ENCODE data around the gene KCNQ5.

Gene KCNQ5

DNA sequence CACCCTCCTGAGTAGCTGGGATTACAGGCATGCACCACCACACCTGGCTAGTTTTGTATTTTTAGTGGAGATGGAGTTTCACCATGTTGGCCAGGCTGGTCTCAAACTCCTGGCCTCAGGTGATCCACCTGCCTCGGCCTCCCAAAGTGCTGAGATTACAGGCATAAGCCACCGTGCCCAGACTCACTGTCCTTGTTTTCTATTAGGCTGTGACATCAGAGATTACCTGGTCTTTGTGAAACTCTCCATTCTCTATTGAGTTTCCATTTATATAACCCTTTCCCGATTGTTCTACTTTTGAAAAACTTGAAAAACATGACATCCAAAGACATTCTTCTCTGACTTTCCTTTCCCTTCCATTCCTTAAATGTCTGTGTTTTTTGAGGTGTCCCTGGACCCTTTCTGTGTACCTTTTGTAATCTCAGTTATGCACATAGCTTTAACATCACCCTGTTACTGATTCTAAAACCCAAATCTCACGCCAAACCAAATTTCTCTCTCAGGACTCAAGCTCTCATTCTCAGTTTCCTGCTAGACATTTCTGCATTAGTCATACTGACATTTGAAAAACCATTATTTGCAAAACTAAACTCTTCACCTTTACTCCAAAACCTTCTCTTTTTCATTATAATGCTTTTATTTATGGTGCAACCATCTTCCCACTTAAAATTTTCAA, 466.4 kb downstream of the KCNQ5 start:
- Histone ChIP-seq H3K9me3 (ENCODE audit: insufficient read depth, low read depth, low read length) (no peaks in the 10 kb centered on the region), H3K4me3 (ENCODE audit: low read length) (no peak overlapping the region), H3K36me3 (ENCODE audit: insufficient read depth, low read depth, low read length) (no peaks in the 10 kb centered on the region), H3K27ac (ENCODE audit: low read length) (no peak overlapping the region), H3K4me1 (ENCODE audit: insufficient read depth, low read length) (peaks cover 9% of the 10 kb centered on the region; the same call in 1 of the 2 replicates), H3K9ac (ENCODE audit: low read depth, low read length) (no peak overlapping the region), H3K27me3 (ENCODE audit: insufficient read depth, low read length) (no peaks in the 10 kb centered on the region)

DNA sequence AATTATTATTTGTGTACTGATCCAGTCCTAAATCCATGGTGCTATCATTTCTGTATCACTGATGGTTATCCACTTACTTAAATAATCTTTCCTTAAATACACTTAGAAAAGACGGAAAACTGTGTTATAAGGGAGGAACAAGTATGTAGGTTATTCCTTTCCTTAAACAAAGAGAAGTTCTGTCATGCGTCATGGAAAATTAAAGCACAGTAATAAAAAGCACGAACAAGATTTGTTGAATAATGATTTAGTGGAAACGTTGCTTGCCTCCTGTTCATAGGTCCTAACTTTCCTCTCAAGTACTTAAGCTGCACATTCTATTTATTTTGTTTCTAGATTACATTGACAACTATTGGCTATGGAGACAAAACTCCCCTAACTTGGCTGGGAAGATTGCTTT, 483.1 kb downstream of the KCNQ5 start:
- no peaks in the 10 kb centered on the region for H3K4me1 ChIP-seq (ENCODE audit: insufficient read depth, low read length)
- no peak overlapping the region for H3K4me3 ChIP-seq (ENCODE audit: low read length)
- no peaks in the 10 kb centered on the region for H3K27me3 ChIP-seq (ENCODE audit: insufficient read depth, low read length)
- no peaks in the 10 kb centered on the region for H3K36me3 ChIP-seq (ENCODE audit: insufficient read depth, low read depth, low read length)
- no peaks in the 10 kb centered on the region for H3K9me3 ChIP-seq (ENCODE audit: insufficient read depth, low read depth, low read length)
- H3K9ac ChIP-seq (ENCODE audit: low read depth, low read length) = no peak overlapping the region
- H3K27ac ChIP-seq (ENCODE audit: low read length) = no peak overlapping the region

DNA sequence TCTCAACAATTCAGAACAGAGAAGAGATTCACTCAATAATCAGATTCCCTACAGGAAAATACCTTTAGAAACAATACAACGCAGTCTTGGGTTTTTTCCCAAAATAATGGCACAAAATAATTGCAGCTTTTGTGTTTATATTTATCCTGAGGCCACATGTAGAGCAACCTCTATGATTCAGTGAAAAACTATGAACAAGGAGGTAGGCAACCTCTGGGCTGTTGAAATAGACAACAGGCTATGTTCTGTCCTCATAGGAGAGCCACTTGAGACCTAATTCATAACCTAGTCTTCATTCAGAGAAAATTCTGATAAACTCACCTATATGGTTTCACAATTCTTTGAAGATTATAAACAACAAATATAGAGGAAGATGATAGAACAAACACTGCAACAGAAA, 485.2 kb downstream of the KCNQ5 start:
- Histone ChIP-seq H3K9ac (ENCODE audit: low read depth, low read length) (no peak overlapping the region), H3K9me3 (ENCODE audit: insufficient read depth, low read depth, low read length) (no peaks in the 10 kb centered on the region), H3K27ac (ENCODE audit: low read length) (no peak overlapping the region), H3K27me3 (ENCODE audit: insufficient read depth, low read length) (no peaks in the 10 kb centered on the region), H3K36me3 (ENCODE audit: insufficient read depth, low read depth, low read length) (no peaks in the 10 kb centered on the region), H3K4me3 (ENCODE audit: low read length) (no peak overlapping the region), H3K4me1 (ENCODE audit: insufficient read depth, low read length) (no peaks in the 10 kb centered on the region)

DNA sequence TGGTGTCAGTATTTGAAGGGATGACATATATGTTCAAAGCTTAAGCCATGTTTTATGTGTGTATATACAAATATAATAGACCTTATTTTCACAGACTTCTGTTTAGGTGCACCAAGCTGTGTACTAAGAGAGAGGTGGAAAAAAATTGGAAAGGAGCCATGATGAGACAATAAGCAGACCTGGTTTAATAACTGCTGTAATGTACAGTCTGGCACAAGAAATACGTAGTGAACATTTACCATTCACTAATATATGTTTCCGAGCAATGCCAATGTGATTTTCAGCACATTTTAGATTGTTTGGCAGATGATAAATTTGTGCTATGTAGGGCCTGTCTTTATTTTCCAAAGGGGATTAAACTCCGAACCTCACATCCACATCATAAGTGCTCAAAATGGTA, 487.1 kb downstream of the KCNQ5 start:
- Histone ChIP-seq H3K9me3 (ENCODE audit: insufficient read depth, low read depth, low read length) (no peaks in the 10 kb centered on the region), H3K36me3 (ENCODE audit: insufficient read depth, low read depth, low read length) (no peaks in the 10 kb centered on the region), H3K27ac (ENCODE audit: low read length) (no peak overlapping the region), H3K27me3 (ENCODE audit: insufficient read depth, low read length) (no peaks in the 10 kb centered on the region), H3K4me1 (ENCODE audit: insufficient read depth, low read length) (no peaks in the 10 kb centered on the region), H3K9ac (ENCODE audit: low read depth, low read length) (no peak overlapping the region), H3K4me3 (ENCODE audit: low read length) (no peak overlapping the region)

DNA sequence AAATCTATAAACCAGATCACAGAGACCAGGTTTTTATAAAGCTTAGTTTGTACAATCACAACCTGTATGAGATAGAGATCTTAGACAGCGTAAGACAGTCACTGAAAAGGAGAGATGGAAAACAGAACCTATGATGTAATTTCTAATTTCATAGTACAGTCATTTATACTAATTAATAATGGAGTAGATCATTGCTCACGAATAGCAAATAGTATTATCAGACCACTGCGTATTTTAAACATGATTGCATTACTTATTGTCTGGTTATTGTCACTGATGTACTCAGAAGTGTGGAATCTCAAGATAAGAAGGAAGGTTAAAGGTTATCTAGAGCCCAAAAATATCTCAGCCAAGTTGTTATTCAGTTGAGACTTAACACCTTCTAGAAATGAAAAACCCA, 487.8 kb downstream of the KCNQ5 start:
- Histone ChIP-seq H3K4me3 (ENCODE audit: low read length) (no peak overlapping the region), H3K9ac (ENCODE audit: low read depth, low read length) (no peak overlapping the region), H3K27me3 (ENCODE audit: insufficient read depth, low read length) (no peaks in the 10 kb centered on the region), H3K36me3 (ENCODE audit: insufficient read depth, low read depth, low read length) (no peaks in the 10 kb centered on the region), H3K9me3 (ENCODE audit: insufficient read depth, low read depth, low read length) (no peaks in the 10 kb centered on the region), H3K4me1 (ENCODE audit: insufficient read depth, low read length) (no peaks in the 10 kb centered on the region), H3K27ac (ENCODE audit: low read length) (no peak overlapping the region)

DNA sequence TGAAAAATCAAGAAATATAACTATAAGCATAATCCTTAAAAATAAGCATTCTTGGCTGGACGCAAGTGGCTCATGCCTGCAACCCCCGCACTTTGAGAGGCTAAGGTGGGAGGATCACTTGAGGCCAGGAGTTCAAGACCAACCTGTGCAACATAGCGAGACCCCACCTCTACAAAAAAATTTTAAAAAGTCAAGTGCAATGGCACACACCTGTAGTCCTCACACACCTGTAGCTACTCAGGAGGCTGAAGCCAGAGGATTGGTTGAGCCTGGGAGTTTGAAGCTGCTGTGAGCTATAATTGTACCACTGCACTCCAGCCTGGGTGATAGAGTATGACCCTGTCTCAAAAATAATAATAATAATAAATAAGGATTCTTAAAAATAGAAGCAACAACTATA, 494.5 kb downstream of the KCNQ5 start:
- no peaks in the 10 kb centered on the region for H3K36me3 ChIP-seq (ENCODE audit: insufficient read depth, low read depth, low read length)
- H3K9me3 ChIP-seq (ENCODE audit: insufficient read depth, low read depth, low read length) = no peaks in the 10 kb centered on the region
- no peak overlapping the region for H3K9ac ChIP-seq (ENCODE audit: low read depth, low read length)
- no peak overlapping the region for H3K27ac ChIP-seq (ENCODE audit: low read length)
- H3K27me3 ChIP-seq (ENCODE audit: insufficient read depth, low read length) = no peaks in the 10 kb centered on the region
- no peaks in the 10 kb centered on the region for H3K4me1 ChIP-seq (ENCODE audit: insufficient read depth, low read length)
- H3K4me3 ChIP-seq (ENCODE audit: low read length) = no peak overlapping the region

DNA sequence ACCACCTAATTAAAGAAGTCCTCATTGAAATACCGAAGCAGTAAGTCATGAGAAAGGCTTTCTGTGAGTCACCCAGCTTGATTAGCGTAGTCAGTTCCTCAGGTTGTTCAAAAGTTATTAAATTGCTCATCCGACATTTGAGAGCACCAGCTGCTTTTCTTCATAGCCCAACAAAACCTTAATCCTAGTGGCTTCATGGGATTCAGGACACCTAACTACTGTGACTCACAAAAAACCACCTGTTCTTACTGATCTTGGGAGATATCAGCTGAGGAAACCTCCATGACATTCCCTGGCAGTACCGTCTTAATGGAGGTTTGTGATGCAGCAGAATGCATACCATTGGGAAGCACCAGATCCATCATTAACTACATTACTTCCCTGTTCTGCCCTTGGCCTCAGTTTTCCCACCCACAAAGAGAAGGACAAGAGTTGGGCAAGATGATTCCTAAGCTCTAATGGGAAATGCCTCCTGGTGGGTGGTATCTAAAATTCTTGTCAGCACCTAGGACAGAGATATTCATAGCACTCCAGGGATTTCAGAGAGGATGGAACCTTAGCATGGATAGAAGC, 499.6 kb downstream of the KCNQ5 start:
- Histone ChIP-seq H3K27ac (ENCODE audit: low read length) (no peak overlapping the region), H3K4me1 (ENCODE audit: insufficient read depth, low read length) (no peaks in the 10 kb centered on the region), H3K36me3 (ENCODE audit: insufficient read depth, low read depth, low read length) (no peaks in the 10 kb centered on the region), H3K9ac (ENCODE audit: low read depth, low read length) (no peak overlapping the region), H3K9me3 (ENCODE audit: insufficient read depth, low read depth, low read length) (no peaks in the 10 kb centered on the region), H3K4me3 (ENCODE audit: low read length) (no peak overlapping the region), H3K27me3 (ENCODE audit: insufficient read depth, low read length) (no peaks in the 10 kb centered on the region)

DNA sequence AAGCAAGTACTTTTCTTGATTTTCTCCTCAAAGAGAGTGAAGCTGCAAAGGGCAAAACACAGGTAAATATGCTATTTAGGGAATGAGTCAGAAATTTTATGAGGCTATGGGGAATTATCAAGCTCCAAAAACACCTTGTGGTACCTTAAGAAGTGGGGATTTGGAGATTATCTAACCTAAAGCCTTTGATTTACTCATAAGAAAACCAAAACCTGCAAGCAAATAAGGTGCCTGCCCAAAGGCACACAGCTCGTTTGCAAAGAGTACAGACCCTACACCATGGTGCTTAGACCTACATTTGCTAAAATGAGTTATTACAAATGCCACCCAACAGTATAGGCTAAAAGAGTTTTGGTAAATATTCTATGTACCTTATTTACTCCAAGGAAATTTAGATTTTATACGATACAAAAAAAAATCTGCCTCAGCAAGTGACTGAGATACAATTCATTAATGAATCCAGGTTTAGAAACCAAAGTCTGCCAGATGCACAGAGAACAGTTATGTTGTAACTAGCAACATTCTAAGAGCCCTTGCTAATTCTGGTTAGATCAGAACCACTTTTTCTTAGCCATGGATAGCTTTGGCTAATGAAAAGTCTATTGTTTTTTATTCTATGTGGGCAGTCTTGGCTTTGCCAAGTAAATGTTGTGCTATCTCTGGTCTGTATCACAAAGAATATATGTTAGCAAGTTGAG, 501.9 kb downstream of the KCNQ5 start:
- Histone ChIP-seq H3K4me3 (ENCODE audit: low read length) (no peak overlapping the region), H3K9ac (ENCODE audit: low read depth, low read length) (no peak overlapping the region), H3K27ac (ENCODE audit: low read length) (no peak overlapping the region), H3K36me3 (ENCODE audit: insufficient read depth, low read depth, low read length) (no peaks in the 10 kb centered on the region), H3K9me3 (ENCODE audit: insufficient read depth, low read depth, low read length) (no peaks in the 10 kb centered on the region), H3K4me1 (ENCODE audit: insufficient read depth, low read length) (no peaks in the 10 kb centered on the region), H3K27me3 (ENCODE audit: insufficient read depth, low read length) (no peaks in the 10 kb centered on the region)

DNA sequence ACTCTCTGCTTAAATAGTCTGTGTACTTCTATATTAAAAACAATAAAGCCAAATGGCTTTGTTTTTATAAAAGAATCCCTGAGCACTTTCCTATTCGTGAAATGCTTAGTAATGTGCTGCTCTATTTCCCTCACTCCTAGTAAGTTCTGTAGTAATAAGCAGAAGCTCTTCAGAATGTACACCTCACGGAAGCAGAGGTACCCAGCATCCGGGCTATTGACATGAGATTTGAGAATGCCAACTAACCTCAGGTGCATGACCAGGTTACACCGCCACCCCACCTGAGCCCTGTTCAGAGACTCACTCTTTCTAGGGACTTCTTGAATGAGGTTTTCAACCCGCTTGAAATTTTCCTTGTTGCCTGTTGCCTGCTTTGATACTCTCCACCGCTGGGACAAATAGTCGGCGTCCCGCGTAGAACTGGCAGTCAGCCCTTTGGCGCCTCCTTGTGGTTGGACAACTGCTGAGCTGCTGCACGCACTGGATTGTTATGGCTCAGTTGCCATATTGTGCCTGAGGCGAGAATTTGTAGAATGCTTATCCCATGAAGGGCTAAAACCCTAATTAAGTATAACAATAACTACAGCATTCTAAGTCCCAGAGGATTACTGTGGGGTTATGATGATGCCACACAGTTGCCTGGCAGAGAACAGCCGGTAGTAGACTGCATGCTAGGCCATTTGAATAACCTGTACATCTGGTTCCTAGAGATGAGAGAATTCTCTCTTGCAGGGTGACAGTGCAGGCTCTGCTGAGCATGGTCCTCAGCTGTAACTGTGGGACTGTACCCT, 508.0 kb downstream of the KCNQ5 start:
- H3K27ac ChIP-seq (ENCODE audit: low read length) = no peak overlapping the region
- H3K36me3 ChIP-seq (ENCODE audit: insufficient read depth, low read depth, low read length) = no peaks in the 10 kb centered on the region
- no peaks in the 10 kb centered on the region for H3K27me3 ChIP-seq (ENCODE audit: insufficient read depth, low read length)
- no peak overlapping the region for H3K4me3 ChIP-seq (ENCODE audit: low read length)
- H3K9me3 ChIP-seq (ENCODE audit: insufficient read depth, low read depth, low read length) = no peaks in the 10 kb centered on the region
- 0 out of 2 replicates have a peak, but pooled peaks cover 2% of the 10 kb centered on the region for H3K4me1 ChIP-seq (ENCODE audit: insufficient read depth, low read length)
- H3K9ac ChIP-seq (ENCODE audit: low read depth, low read length) = no peak overlapping the region

DNA sequence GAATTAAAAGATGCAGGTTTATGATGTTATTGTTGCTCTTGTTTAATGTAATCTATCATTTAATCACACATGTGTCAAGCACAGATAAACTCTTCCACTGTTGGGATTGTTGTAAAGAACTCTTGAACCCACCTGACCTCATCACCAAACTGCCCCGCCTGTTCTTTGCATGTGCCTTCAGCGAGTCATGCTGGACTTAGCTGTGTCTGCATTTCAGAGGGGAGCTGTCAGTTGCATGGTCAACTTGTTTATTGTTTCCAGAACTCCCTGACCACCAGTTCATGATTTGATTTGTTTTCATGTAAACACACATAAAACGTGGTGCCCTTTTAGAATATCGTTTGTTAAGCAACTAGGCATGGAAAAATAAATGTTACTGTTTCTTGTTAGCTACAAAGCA, 509.8 kb downstream of the KCNQ5 start:
- no peak overlapping the region for H3K27ac ChIP-seq (ENCODE audit: low read length)
- 0 out of 2 replicates have a peak, but pooled peaks cover 2% of the 10 kb centered on the region for H3K4me1 ChIP-seq (ENCODE audit: insufficient read depth, low read length)
- H3K4me3 ChIP-seq (ENCODE audit: low read length) = no peak overlapping the region
- H3K9me3 ChIP-seq (ENCODE audit: insufficient read depth, low read depth, low read length) = no peaks in the 10 kb centered on the region
- H3K36me3 ChIP-seq (ENCODE audit: insufficient read depth, low read depth, low read length) = no peaks in the 10 kb centered on the region
- no peak overlapping the region for H3K9ac ChIP-seq (ENCODE audit: low read depth, low read length)
- no peaks in the 10 kb centered on the region for H3K27me3 ChIP-seq (ENCODE audit: insufficient read depth, low read length)

DNA sequence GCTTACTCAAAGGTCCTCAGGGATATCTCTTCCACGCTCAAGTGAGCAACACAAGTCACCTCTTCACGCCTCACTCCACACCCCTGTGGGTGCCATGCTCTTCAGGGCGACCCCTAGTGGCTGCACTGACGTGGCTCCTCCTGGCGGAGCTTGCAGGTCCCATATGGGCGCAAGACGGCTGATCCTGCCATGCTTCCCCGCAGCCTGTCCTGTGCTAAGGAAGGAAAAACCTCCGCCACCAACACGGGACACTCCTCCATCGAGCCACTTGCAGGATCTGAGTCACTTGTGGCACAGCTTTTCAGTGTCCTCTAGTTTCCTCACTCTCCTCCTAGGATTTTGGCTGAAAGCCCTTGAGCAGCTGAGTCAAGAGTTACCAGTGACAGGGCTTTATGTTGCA, 512.7 kb downstream of the KCNQ5 start:
- no peak overlapping the region for H3K27ac ChIP-seq (ENCODE audit: low read length)
- H3K9me3 ChIP-seq (ENCODE audit: insufficient read depth, low read depth, low read length) = no peaks in the 10 kb centered on the region
- no peak overlapping the region for H3K9ac ChIP-seq (ENCODE audit: low read depth, low read length)
- H3K36me3 ChIP-seq (ENCODE audit: insufficient read depth, low read depth, low read length) = no peaks in the 10 kb centered on the region
- H3K27me3 ChIP-seq (ENCODE audit: insufficient read depth, low read length) = no peaks in the 10 kb centered on the region
- 0 out of 2 replicates have a peak, but pooled peaks cover 2% of the 10 kb centered on the region for H3K4me1 ChIP-seq (ENCODE audit: insufficient read depth, low read length)
- H3K4me3 ChIP-seq (ENCODE audit: low read length) = no peak overlapping the region

Data from iPS-20b (cell line).